GM12873 (cell line): Measurements from ENCODE around the gene DOCK1.

Experiments
- CTCF ChIP-seq: IDR thresholded peaks from 2 replicates; pipeline ENCODE4 v1.5.1; 2012; ENCODE audit warnings: low read depth, mild to moderate bottlenecking, moderate library complexity, low read length, control low read depth; ENCODE audit not compliant: insufficient read depth; ENCODE audit errors: missing control alignments

DOCK1 gene

DNA sequence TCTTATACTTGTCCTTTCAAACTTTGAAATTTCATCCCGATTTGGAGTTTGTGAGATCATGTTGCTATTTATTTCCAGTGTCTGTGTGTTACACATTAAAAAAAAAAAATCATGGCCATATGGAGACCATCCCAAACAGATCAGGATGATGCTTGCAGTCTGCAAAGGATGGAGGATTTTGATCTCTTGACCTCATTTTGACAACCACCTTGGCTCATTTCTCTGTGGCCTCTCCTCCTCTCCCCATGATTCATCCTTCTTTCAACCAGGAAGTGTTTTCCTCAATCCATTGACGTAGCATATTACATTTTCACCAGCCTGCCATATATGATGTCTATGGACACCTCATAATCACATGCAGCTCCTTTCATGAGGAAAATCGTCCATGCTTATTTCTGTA, 360.1 kb downstream of the DOCK1 start:
- TF ChIP-seq CTCF = no peak

DNA sequence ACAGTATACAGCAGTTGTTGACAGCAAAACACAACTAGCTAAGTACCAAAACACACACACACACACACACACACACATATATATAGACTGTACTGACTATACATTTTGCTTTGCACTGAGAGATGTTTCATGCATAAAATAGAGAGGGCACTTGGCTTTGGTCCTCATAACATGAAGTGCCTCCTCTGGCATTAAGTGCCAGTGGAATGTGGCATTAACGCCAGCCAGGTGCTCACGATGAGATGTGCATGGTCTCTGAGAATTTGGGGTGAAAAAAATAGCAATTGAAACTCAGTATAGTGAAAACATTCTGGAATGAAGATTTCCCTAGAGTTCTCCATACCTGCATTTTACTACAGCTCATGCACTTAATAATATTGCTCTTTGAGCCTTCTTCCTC, 361.2 kb downstream of the DOCK1 start:
- no peak for TF ChIP-seq CTCF

DNA sequence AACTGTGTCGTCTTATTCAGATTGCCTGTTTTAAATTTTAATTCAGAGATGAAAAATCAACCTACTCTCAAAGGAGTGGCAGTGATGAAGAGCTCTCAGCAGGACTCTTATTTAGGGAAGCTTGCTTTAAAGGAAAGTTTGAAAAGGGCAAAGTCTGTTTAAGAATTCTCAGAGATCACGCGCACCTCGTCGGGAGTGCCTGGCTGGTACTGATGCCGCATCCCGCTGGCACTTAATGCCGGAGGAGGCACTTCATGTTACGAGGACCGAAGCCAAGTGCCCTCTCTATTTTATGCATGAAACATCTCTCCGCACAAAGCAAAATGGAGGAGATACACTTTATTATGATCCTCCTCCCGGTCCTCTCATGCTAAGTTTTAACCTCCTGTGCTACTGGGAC, 362.2 kb downstream of the DOCK1 start:
- TF ChIP-seq CTCF = no peak

- TF ChIP-seq CTCF = no peak
These were observed 366.8 kb downstream of the DOCK1 start for GRCh38 chr10:127272076-127272475.

GRCh38 chr10:127275272-127275671, 370.0 kb downstream of the DOCK1 start:
- TF ChIP-seq CTCF = no peak

DNA sequence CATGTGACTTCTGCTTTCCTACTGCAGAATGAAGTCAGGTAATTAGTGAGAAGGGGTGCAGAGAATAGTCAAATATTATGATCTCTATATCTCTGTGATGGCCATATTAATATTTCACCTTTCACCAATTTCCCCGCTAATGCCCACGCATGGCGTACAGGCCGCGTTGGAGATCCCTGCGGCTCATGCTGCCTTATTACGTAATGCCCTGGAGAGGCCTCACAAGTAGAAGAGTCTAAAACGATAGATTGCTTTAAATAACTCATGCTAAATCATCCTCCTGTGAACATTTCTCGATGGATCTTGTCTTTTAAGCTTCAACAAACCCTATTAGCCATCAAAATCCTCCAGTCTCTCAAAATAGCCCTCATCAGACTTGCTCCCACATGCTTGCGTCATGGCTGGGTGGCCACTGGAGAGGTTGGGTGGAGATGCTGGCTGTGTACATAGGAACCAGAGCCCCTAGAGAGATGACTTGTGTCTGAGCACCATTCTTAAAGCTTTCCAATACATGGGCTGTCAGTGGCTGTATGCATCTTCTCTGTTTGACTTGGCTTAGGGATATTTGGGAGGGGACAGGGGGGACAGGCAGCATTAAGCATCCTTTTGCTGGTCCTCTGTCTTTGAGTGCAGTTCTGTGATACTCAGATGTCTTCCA, 370.7 kb downstream of the DOCK1 start:
- no peak for TF ChIP-seq CTCF

- TF ChIP-seq CTCF = no peak
These were observed 371.7 kb downstream of the DOCK1 start for GRCh38 chr10:127276794-127277462.
